ENCODE measurements around the gene CENPF. TPM values are rescaled to one million over a fixed set of nuclear protein-coding genes. Genes with fewer than 3 reads are reported as not detected.

CENPF gene, protein sequence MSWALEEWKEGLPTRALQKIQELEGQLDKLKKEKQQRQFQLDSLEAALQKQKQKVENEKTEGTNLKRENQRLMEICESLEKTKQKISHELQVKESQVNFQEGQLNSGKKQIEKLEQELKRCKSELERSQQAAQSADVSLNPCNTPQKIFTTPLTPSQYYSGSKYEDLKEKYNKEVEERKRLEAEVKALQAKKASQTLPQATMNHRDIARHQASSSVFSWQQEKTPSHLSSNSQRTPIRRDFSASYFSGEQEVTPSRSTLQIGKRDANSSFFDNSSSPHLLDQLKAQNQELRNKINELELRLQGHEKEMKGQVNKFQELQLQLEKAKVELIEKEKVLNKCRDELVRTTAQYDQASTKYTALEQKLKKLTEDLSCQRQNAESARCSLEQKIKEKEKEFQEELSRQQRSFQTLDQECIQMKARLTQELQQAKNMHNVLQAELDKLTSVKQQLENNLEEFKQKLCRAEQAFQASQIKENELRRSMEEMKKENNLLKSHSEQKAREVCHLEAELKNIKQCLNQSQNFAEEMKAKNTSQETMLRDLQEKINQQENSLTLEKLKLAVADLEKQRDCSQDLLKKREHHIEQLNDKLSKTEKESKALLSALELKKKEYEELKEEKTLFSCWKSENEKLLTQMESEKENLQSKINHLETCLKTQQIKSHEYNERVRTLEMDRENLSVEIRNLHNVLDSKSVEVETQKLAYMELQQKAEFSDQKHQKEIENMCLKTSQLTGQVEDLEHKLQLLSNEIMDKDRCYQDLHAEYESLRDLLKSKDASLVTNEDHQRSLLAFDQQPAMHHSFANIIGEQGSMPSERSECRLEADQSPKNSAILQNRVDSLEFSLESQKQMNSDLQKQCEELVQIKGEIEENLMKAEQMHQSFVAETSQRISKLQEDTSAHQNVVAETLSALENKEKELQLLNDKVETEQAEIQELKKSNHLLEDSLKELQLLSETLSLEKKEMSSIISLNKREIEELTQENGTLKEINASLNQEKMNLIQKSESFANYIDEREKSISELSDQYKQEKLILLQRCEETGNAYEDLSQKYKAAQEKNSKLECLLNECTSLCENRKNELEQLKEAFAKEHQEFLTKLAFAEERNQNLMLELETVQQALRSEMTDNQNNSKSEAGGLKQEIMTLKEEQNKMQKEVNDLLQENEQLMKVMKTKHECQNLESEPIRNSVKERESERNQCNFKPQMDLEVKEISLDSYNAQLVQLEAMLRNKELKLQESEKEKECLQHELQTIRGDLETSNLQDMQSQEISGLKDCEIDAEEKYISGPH (N-terminal part only)
- polyA plus RNA-seq, result 30.3 TPM
- long read RNA-seq, donor 1, result 0 reads
- long read RNA-seq, donor 2, result 0 reads
- long read RNA-seq, donor 3, result 0 reads
- long read RNA-seq, donor 4, result 0 reads
- long read RNA-seq, donor 5, partial matches to known transcripts, result 0 of 1 reads
- long read RNA-seq, donor 5, other reads (novel, unspliced or antisense), result 0 of 1 reads
- long read RNA-seq, donor 6, result 0 reads
- long read RNA-seq, donor 7, result 0 reads
- long read RNA-seq, donor 8, result 0 reads
- long read RNA-seq, donor 9, partial matches to known transcripts, result 0 of 1 reads
- long read RNA-seq, donor 9, other reads (novel, unspliced or antisense), result 0 of 1 reads
- long read RNA-seq, donor 10, result 0 reads
- long read RNA-seq, donor 11, partial matches to known transcripts, result 0 of 1 reads
- long read RNA-seq, donor 11, other reads (novel, unspliced or antisense), result 0 of 1 reads

DNA sequence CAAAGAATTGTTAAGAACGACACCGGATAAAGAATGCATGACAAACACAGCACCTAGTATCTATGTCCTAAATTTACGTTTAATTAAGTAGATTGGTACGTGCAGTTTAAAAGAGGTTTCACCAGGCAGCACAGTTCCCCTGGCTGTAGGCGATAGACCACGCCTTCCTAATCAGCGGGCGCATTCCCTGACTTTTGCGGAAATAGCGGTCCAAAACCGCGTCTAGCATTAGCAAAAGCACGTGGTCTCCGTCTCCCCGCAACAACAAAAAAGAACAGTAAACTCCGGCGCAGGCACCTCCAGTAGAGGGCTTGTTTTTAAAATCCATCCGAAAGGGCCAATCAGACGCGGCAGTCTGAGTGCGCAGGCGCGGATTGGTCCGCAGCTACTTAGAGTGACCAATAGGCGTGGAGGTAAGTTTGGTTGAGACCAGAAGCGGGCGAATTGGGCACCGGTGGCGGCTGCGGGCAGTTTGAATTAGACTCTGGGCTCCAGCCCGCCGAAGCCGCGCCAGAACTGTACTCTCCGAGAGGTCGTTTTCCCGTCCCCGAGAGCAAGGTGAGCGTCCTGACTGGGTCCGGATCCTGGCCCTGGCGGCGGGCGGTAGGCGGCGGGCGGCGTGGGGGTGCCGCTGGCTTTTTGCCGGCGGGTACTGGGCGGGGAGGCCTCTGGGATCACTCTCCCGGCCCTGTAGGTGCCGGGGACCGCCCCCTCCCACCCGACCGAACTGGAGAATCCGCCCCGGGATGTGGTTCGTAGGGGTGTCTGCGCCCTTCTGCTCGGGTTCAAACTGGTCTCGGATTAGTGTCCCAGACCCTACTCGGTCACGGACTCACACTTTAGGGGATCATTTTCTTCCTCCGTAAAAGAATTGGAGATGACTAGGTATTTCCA lies at the start of gene CENPF:
Gene CENPF (plus strand): TSS at position 432 of the 894 bp plus-strand sequence. CDS start 10,560 bp downstream, outside the sequence.
- Histone ChIP-seq H3K4me3 (ENCODE audit: low read length) (peak within 1 kb of the TSS; percentile 88), H3K36me3 (ENCODE audit: control insufficient read depth, insufficient read depth, low read length) (no peaks in the 10 kb centered on the region), H3K27me3 (ENCODE audit: control insufficient read depth, insufficient read depth, low read length) (no peaks in the 10 kb centered on the region), H3K9me3 (ENCODE audit: control insufficient read depth, low read depth, low read length) (peaks cover under 1% of the 10 kb centered on the region), H3K4me1 (ENCODE audit: control insufficient read depth, insufficient read depth, low read length) (peaks cover 3% of the 10 kb centered on the region), H3K27ac (ENCODE audit: low read length) (no peak within 1 kb of the TSS)
- WGBS (ENCODE audit: insufficient coverage, low lambda C conversion rate), result no CpG with 5 or more reads among the region's 65 CpGs
- DNase-seq, result peak; percentile 96 to 97

DNA sequence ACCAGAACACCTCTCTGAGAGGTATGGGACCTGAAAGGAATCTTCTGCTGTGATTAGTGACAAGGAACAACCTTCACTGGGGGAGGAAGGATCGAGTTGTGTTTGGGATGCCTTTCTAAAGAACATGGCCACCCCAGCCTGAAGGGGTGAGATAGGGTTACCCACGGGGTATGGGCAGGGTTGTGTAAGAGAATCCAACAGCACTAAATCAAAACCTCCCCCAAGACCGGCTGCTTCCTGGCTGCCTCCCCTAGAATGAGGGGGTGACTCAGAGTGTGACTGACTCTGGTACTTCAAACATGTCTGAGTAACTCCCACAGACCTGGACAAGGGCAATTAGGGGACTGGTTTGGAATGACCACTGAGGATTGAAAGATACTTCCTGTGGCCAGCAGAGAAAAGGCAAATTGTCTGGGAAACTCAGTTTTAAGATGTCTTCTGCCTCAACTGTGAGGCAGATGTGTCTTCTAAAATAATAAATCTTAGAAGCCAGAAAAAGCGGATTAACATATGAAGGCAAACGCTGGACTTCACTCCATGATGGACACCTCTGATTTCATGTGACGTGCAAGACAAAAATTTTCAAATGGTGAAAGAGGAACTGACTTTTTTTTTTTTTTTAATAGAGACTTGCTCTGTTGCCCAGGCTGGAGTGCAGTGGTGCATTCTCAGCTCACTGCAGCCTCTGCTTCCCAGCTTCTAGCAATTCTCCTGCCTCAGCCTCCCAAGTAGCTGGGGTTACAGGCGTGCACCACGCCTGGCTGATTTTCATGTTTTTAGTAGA lies 44.9 kb upstream of the CENPF start:
- no peaks in the 10 kb centered on the region for H3K4me1 ChIP-seq (ENCODE audit: control insufficient read depth, insufficient read depth, low read length)
- no peaks in the 10 kb centered on the region for H3K9me3 ChIP-seq (ENCODE audit: control insufficient read depth, low read depth, low read length)
- no peaks in the 10 kb centered on the region for H3K27me3 ChIP-seq (ENCODE audit: control insufficient read depth, insufficient read depth, low read length)
- no peaks in the 10 kb centered on the region for H3K36me3 ChIP-seq (ENCODE audit: control insufficient read depth, insufficient read depth, low read length)
- no peak for DNase-seq
- H3K4me3 ChIP-seq (ENCODE audit: low read length), result no peak overlapping the region
- WGBS (ENCODE audit: insufficient coverage, low lambda C conversion rate), result no CpG with 5 or more reads among the region's 8 CpGs
- H3K27ac ChIP-seq (ENCODE audit: low read length), result no peak overlapping the region

DNA sequence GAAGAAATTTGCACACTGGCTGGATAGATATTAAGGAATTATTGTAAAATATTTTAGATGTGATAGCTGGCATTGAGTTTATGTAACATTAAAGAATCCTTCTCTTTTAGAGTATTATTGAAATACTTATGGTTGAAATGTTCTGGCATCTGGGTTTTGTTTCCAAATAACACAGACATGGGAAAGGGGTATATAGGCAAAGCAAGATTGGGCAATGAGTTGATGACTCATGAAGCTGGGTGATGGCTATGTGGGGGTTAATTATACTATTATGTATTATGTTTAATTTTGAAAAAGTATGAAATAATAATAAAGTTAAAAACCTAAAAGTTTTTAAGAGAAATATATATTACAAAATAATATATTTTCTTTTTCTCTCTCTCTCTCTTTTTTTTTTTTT lies 39.1 kb upstream of the CENPF start:
- Histone ChIP-seq H3K9me3 (ENCODE audit: control insufficient read depth, low read depth, low read length) (no peaks in the 10 kb centered on the region), H3K36me3 (ENCODE audit: control insufficient read depth, insufficient read depth, low read length) (no peaks in the 10 kb centered on the region), H3K4me3 (ENCODE audit: low read length) (no peak overlapping the region), H3K27ac (ENCODE audit: low read length) (no peak overlapping the region), H3K27me3 (ENCODE audit: control insufficient read depth, insufficient read depth, low read length) (no peaks in the 10 kb centered on the region), H3K4me1 (ENCODE audit: control insufficient read depth, insufficient read depth, low read length) (no peaks in the 10 kb centered on the region)
- DNase-seq, result no peak

DNA sequence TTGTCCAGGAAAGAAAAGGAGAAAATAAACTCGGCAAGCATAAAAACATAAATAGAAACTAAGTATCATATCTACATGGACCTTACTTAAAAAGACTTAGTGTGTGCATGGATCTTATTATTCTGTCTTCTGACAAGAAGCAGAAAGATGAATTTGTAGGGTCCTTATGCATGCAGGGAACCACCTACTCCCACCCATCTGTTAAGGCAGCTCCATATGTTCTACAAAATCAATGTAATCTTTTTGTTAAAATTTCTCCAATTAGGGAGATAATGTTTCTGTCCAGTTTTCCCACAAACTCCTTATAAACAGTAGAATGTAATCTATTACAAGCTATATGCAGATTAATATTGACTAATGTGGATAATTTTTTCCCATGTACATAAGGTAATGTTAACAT lies 37.7 kb upstream of the CENPF start:
- no peaks in the 10 kb centered on the region for H3K9me3 ChIP-seq (ENCODE audit: control insufficient read depth, low read depth, low read length)
- WGBS (ENCODE audit: insufficient coverage, low lambda C conversion rate), result 86% methylated on average over 1 of the region's 1 CpG
- H3K27ac ChIP-seq (ENCODE audit: low read length), result no peak overlapping the region
- H3K27me3 ChIP-seq (ENCODE audit: control insufficient read depth, insufficient read depth, low read length), result no peaks in the 10 kb centered on the region
- H3K4me3 ChIP-seq (ENCODE audit: low read length), result no peak overlapping the region
- DNase-seq, result no peak
- no peaks in the 10 kb centered on the region for H3K36me3 ChIP-seq (ENCODE audit: control insufficient read depth, insufficient read depth, low read length)
- no peaks in the 10 kb centered on the region for H3K4me1 ChIP-seq (ENCODE audit: control insufficient read depth, insufficient read depth, low read length)

DNA sequence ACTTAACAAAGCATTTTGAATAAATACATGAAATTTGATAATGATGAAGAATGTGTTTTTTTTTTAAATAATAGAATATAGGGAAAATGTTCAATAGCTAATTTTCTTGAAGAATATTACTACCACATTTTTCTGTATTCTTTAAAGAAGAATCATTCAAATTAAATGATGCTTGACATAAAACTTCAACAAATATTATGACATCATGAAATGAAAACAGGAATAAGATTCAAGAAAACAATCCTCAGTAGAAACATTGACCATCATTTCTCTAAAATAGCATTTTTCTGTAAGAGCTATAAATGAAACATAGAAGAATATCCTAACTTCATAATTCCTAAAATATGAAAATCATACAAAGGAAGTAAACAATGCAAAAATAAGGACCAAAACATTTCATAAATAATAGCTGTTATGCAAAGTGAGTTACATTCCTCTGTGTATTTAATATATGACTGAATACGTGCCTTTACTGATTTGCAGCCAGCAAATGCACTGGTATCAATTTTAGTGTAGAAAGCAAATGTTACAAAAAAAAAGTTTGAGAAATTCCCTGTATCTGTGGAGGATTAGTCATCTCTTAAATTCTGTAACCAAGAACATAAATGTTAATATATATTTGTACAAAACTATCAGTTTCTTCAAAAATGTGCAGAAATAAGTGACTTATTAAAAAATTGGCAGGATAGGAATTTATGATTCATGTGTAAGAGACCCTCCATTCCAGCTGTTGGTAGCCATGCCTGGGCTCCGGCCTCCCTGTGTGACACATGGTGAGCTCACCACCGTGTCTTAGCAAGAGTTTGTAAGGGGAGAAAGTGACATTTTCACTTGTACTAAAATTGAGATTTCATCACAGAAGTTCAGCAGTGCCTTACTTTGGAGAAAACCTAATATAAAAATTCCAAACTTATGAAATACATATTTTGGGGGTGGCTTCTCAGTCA lies 36.6 kb upstream of the CENPF start:
- WGBS (ENCODE audit: insufficient coverage, low lambda C conversion rate), result 75% methylated on average over 1 of the region's 3 CpGs

DNA sequence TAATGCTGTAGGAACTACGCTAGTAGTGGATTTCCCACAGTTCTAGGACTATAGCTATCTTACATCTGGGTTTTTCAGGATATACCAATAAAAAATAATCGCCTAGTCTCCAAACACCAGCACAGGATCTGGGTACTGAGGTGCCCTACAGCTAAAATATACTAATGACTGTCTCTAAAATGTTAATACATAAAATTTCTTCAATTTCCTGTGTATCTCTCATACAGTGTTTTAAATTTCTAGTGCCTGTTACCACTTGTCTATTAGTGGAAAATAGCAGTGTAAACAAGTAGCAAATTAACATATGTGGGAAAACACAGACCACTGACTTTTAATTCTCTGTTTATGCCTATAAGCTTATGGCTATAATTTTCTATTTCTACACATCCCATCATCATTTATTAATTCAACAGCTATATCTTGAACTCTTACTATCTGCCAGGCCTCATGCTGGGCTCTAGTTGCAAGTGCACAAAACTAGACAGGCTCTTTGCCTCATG lies 35.5 kb upstream of the CENPF start:
- H3K4me1 ChIP-seq (ENCODE audit: control insufficient read depth, insufficient read depth, low read length), result no peaks in the 10 kb centered on the region
- no peak overlapping the region for H3K4me3 ChIP-seq (ENCODE audit: low read length)
- no peaks in the 10 kb centered on the region for H3K9me3 ChIP-seq (ENCODE audit: control insufficient read depth, low read depth, low read length)
- 100% methylated on average over 1 of the region's 2 CpGs for WGBS (ENCODE audit: insufficient coverage, low lambda C conversion rate)
- no peaks in the 10 kb centered on the region for H3K36me3 ChIP-seq (ENCODE audit: control insufficient read depth, insufficient read depth, low read length)
- no peak overlapping the region for H3K27ac ChIP-seq (ENCODE audit: low read length)
- no peaks in the 10 kb centered on the region for H3K27me3 ChIP-seq (ENCODE audit: control insufficient read depth, insufficient read depth, low read length)
- DNase-seq, result no peak

More for the DNA sequence above, 36.6 kb upstream of the CENPF start:
- H3K4me3 ChIP-seq (ENCODE audit: low read length), result no peak overlapping the region
- no peaks in the 10 kb centered on the region for H3K36me3 ChIP-seq (ENCODE audit: control insufficient read depth, insufficient read depth, low read length)
- no peaks in the 10 kb centered on the region for H3K27me3 ChIP-seq (ENCODE audit: control insufficient read depth, insufficient read depth, low read length)
- H3K4me1 ChIP-seq (ENCODE audit: control insufficient read depth, insufficient read depth, low read length), result no peaks in the 10 kb centered on the region
- H3K27ac ChIP-seq (ENCODE audit: low read length), result no peak overlapping the region
- no peak for DNase-seq
- H3K9me3 ChIP-seq (ENCODE audit: control insufficient read depth, low read depth, low read length), result no peaks in the 10 kb centered on the region

DNA sequence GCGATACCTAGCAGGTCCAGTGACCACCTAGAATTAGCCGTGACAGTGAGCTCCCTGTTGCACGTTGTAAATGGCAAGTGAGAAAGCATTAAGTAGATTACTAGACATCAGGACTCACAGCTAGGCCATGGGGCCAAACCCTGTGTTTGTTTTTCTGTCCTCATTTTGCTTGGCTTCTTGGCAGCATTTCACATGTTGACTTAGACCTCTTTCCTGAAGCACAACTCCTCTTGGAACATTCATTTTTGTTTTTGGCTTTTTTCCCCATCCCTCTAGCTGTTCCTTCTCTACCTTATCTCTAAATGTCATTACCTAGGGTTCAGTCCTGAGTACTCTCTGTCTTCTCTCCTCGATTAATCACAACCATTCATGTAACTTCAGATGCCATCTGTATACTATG lies 34.7 kb upstream of the CENPF start:
- Histone ChIP-seq H3K4me1 (ENCODE audit: control insufficient read depth, insufficient read depth, low read length) (no peaks in the 10 kb centered on the region), H3K27me3 (ENCODE audit: control insufficient read depth, insufficient read depth, low read length) (no peaks in the 10 kb centered on the region), H3K36me3 (ENCODE audit: control insufficient read depth, insufficient read depth, low read length) (no peaks in the 10 kb centered on the region), H3K9me3 (ENCODE audit: control insufficient read depth, low read depth, low read length) (no peaks in the 10 kb centered on the region), H3K4me3 (ENCODE audit: low read length) (no peak overlapping the region), H3K27ac (ENCODE audit: low read length) (no peak overlapping the region)
- WGBS (ENCODE audit: insufficient coverage, low lambda C conversion rate), result no CpG with 5 or more reads among the region's 4 CpGs
- DNase-seq, result no peak
